GM18858 (cell line): ENCODE results near the gene SLC29A1.
"Not testable (repeated sequence)": the region's sequence is repeated elsewhere in the genome, so short reads cannot be mapped to it uniquely, and the experiment has no call there.

Source experiments
- ATAC-seq: cut with Tn5 transposase; IDR thresholded peaks from one replicate; pipeline ENCODE4 v1.9.1; 2021; ENCODE audit not compliant: unreplicated experiment

The SLC29A1 gene

GRCh38 chr6:44221291-44221960, 2.0 kb upstream of the SLC29A1 start:
- ATAC-seq = peak; percentile 34

- no peak for ATAC-seq
Measured at GRCh38 chr6:44221961-44222335, 1.4 kb upstream of the SLC29A1 start.

GRCh38 chr6:44222486-44223318, 693 bp upstream of the SLC29A1 start:
- no peak for ATAC-seq

- ATAC-seq = no peak
Measured at GRCh38 chr6:44224029-44224964, 902 bp downstream of the SLC29A1 start.

GRCh38 chr6:44224965-44225305, 1.5 kb downstream of the SLC29A1 start:
- no peak for ATAC-seq

GRCh38 chr6:44225579-44226325, 2.4 kb downstream of the SLC29A1 start:
- no peak for ATAC-seq

GRCh38 chr6:44226368-44227147, 3.2 kb downstream of the SLC29A1 start:
- no peak for ATAC-seq

GRCh38 chr6:44227148-44227793, 3.9 kb downstream of the SLC29A1 start:
- ATAC-seq = no peak

GRCh38 chr6:44228031-44228430, 4.6 kb downstream of the SLC29A1 start:
- ATAC-seq = no peak

- no peak for ATAC-seq
Measured at GRCh38 chr6:44228433-44228832, 5.0 kb downstream of the SLC29A1 start.

- ATAC-seq = no peak
Measured at GRCh38 chr6:44228836-44229235, 5.4 kb downstream of the SLC29A1 start.

- ATAC-seq = no peak
Measured at GRCh38 chr6:44229376-44230033, 6.1 kb downstream of the SLC29A1 start.

- ATAC-seq = no peak
Measured at GRCh38 chr6:44230034-44230675, 6.8 kb downstream of the SLC29A1 start.

GRCh38 chr6:44231426-44231825, 8.0 kb downstream of the SLC29A1 start:
- ATAC-seq = not testable (repeated sequence)

- no peak for ATAC-seq
Measured at GRCh38 chr6:44232676-44233566, 9.5 kb downstream of the SLC29A1 start.

- no peak for ATAC-seq
Measured at GRCh38 chr6:44233567-44234100, 10.2 kb downstream of the SLC29A1 start.
